HCT116 (cell line): ENCODE data around the gene HELT. TPM values are rescaled to one million over a fixed set of nuclear protein-coding genes. Genes with fewer than 3 reads are reported as not detected.

ENCODE experiments used
- ATAC-seq: fragments of 200-7000 bp; cut with Tn5 transposase; 2 replicates; pipeline ENCODE4 v1.9.1; 2020; ENCODE audit warnings: mild to moderate bottlenecking, moderate library complexity
- BruUV-seq: library from RNA; stranded (reverse); fragments of 400-500 nt; replicated peaks from 2 replicates; lab custom pipeline; 2021; lab: Mats Ljungman, UMichigan
- CTCF ChIA-PET: fragments of 300-600 bp; sonication (Branson Sonifier 250); formaldehyde crosslinking; loops from one replicate; lab custom pipeline; 2021; ENCODE audit warnings: antibody characterized with exemption; lab: Charles Lee
- POLR2A ChIA-PET: fragments of 300-600, 350-600 bp; sonication (Branson Sonifier 250); formaldehyde crosslinking; loops from one replicate; lab custom pipeline; 2021; ENCODE audit warnings: antibody characterized with exemption; lab: Charles Lee
- RAD21 ChIA-PET, 2 experiments: fragments of 300-600 bp; sonication (Branson Sonifier 250); formaldehyde crosslinking; loops; one replicate each; lab custom pipeline; 2023; ENCODE audit warnings: low total read pairs in 2 of 2; ENCODE audit not compliant: uncharacterized antibody in 2 of 2, unreplicated experiment in 2 of 2, low non-redundant PET in 1 of 2; lab: Charles Lee
- DNase-seq: peaks from one replicate; pipeline ENCODE4 v3.0.0-alpha.2; 2010; ENCODE audit warnings: low read depth, low spot score
- H2AFZ ChIP-seq: fragments of 200-600 bp; shearing (Covaris generic), sonication (generic); 2 replicates; pipeline ENCODE4 v1.6.1; 2017; ENCODE audit warnings: low read depth, mixed run types, mixed read lengths, antibody characterized with exemption, low read length; ENCODE audit not compliant: poor library complexity, severe bottlenecking
- H3K27ac ChIP-seq: 2 replicates; pipeline ENCODE4 v1.5.1; 2012; ENCODE audit warnings: low read depth, low read length
- H3K27me3 ChIP-seq: fragments of 200-600 bp; sonication (generic); 2 replicates; pipeline ENCODE4 v1.6.1; 2016; ENCODE audit warnings: mixed run types, low read length, mixed read lengths; ENCODE audit not compliant: insufficient read depth
- H3K36me3 ChIP-seq, 2 experiments: fragments of 200-500 bp in 1 of 2; fragments of 200-600 bp in 1 of 2; sonication (Bioruptor generic) in 1 of 2; sonication (generic) in 1 of 2; 2 replicates each; pipeline versions ENCODE4 v1.5.1 to v1.6.1; 2014 to 2016; ENCODE audit warnings: low read length in 2 of 2, inconsistent platforms in 1 of 2, mixed read lengths in 1 of 2, mixed run types in 1 of 2; ENCODE audit not compliant: insufficient read depth in 2 of 2, control insufficient read depth in 1 of 2
- H3K4me1 ChIP-seq, 2 experiments: fragments of 200-600 bp in 1 of 2; sonication (generic) in 1 of 2; 2 replicates each; pipeline versions ENCODE4 v1.5.1 to v1.6.1; 2012 to 2017; ENCODE audit warnings: low read length in 2 of 2, inconsistent platforms in 1 of 2, mild to moderate bottlenecking in 1 of 2, mixed read lengths in 1 of 2, mixed run types in 1 of 2, moderate library complexity in 1 of 2; ENCODE audit not compliant: insufficient read depth in 2 of 2, control insufficient read depth in 1 of 2
- H3K4me2 ChIP-seq: fragments of 200-600 bp; sonication (generic); 2 replicates; pipeline ENCODE4 v1.6.1; 2017; ENCODE audit warnings: mixed run types, low read length, mixed read lengths
- H3K4me3 ChIP-seq, 2 experiments: fragments of 200-600 bp in 1 of 2; sonication (generic) in 1 of 2; replicated peaks in 1 of 2; 2 replicates each; pipeline ENCODE4 v1.5.1; 2011 to 2016; ENCODE audit warnings: low read length in 2 of 2, control low read depth in 1 of 2, low read depth in 1 of 2, mild to moderate bottlenecking in 1 of 2, mixed read lengths in 1 of 2, mixed run types in 1 of 2
- H3K79me2 ChIP-seq: fragments of 200-600 bp; sonication (generic); 2 replicates; pipeline ENCODE4 v1.6.1; 2017; ENCODE audit warnings: mild to moderate bottlenecking, mixed run types, low read length, moderate library complexity, mixed read lengths; ENCODE audit not compliant: insufficient read depth
- H3K9ac ChIP-seq: fragments of 200-600 bp; sonication (generic); 2 replicates; pipeline ENCODE4 v1.6.1; 2016; ENCODE audit warnings: low read length, mixed read lengths
- H3K9me2 ChIP-seq: fragments of 200-600 bp; sonication (generic), shearing (Covaris generic); 2 replicates; pipeline ENCODE4 v1.6.1; 2017; ENCODE audit warnings: mixed run types, mild to moderate bottlenecking, moderate library complexity; ENCODE audit not compliant: insufficient read depth
- H3K9me3 ChIP-seq, 2 experiments: fragments of 200-500 bp in 1 of 2; fragments of 200-600 bp in 1 of 2; sonication (Bioruptor generic) in 1 of 2; sonication (generic) in 1 of 2; 2 replicates each; pipeline ENCODE4 v1.6.1; 2014 to 2017; ENCODE audit warnings: low read length in 2 of 2, mixed read lengths in 2 of 2, inconsistent platforms in 1 of 2, low read depth in 1 of 2, mild to moderate bottlenecking in 1 of 2, mixed run types in 1 of 2, moderate library complexity in 1 of 2; ENCODE audit not compliant: control insufficient read depth in 1 of 2, insufficient read depth in 1 of 2
- H4K20me1 ChIP-seq: fragments of 200-600 bp; sonication (generic), shearing (Covaris generic); 2 replicates; pipeline ENCODE4 v1.6.1; 2017; ENCODE audit warnings: mixed run types, mild to moderate bottlenecking, moderate library complexity; ENCODE audit not compliant: insufficient read depth
- ATF3 ChIP-seq: IDR thresholded peaks from 2 replicates; pipeline ENCODE4 v1.6.1; 2012
- CBX3 ChIP-seq: IDR thresholded peaks from 2 replicates; pipeline ENCODE4 v1.6.1; 2012; ENCODE audit warnings: low read depth
- ELF1 ChIP-seq: IDR thresholded peaks from 2 replicates; pipeline ENCODE4 v1.6.1; 2012; ENCODE audit warnings: low read depth, borderline replicate concordance
- EZH2 ChIP-seq: fragments of 200-600 bp; sonication (generic); IDR thresholded peaks from 2 replicates; pipeline ENCODE4 v1.6.1; 2017; ENCODE audit warnings: antibody characterized with exemption, mixed run types
- JUND ChIP-seq: IDR thresholded peaks from 2 replicates; pipeline ENCODE4 v1.6.1; 2012
- MAX ChIP-seq: IDR thresholded peaks from 2 replicates; pipeline ENCODE4 v1.6.1; 2012
- POLR2AphosphoS5 ChIP-seq: IDR thresholded peaks from 2 replicates; pipeline ENCODE4 v1.6.1; 2011; ENCODE audit warnings: mild to moderate bottlenecking, low read depth, low read length, moderate library complexity
- RAD21 ChIP-seq: IDR thresholded peaks from 2 replicates; pipeline ENCODE4 v1.6.1; 2012; ENCODE audit warnings: low read depth, mild to moderate bottlenecking
- SIN3A ChIP-seq: IDR thresholded peaks from 2 replicates; pipeline ENCODE4 v1.6.1; 2012; ENCODE audit warnings: low read depth
- SRF ChIP-seq: IDR thresholded peaks from 2 replicates; pipeline ENCODE4 v1.6.1; 2012; ENCODE audit warnings: low read depth
- ZNF274 ChIP-seq: fragments of 200-500 bp; sonication (Bioruptor generic); IDR thresholded peaks from 2 replicates; pipeline ENCODE4 v1.6.1; 2014; ENCODE audit warnings: mild to moderate bottlenecking, low read depth, low read length, inconsistent platforms
- intact Hi-C: fragments of 100-400 bp; cut with micrococcal nuclease; formaldehyde crosslinking; loops from 2 replicates; pipeline ENCODE4 v1.10.0; 2022
- total RNA-seq: library from RNA; stranded (reverse); gene quantifications from one replicate; pipeline ENCODE4 v1.2.1, GENCODE V29; 2021; ENCODE audit not compliant: unreplicated experiment
- TF ChIP-seq, protein P1 (sequence below), 3 experiments: fragments of 200-600 bp in 1 of 3; sonication (generic) in 1 of 3; IDR thresholded peaks in 2 of 3; conservative IDR thresholded peaks in 1 of 3; 2 replicates each; pipeline ENCODE4 v1.5.1; 2012 to 2017; ENCODE audit warnings: low read depth in 2 of 3, low read length in 2 of 3, antibody characterized with exemption in 1 of 3, borderline replicate concordance in 1 of 3, control low read depth in 1 of 3, mild to moderate bottlenecking in 1 of 3, mixed read lengths in 1 of 3, mixed run types in 1 of 3, moderate library complexity in 1 of 3; ENCODE audit not compliant: insufficient read depth in 1 of 3
- TF ChIP-seq, protein P2 (sequence below): IDR thresholded peaks from 2 replicates; pipeline ENCODE4 v1.6.1; 2012; ENCODE audit warnings: low read depth

Gene HELT
- total RNA-seq, 1 experiment from 2014 or later, result not detected

GRCh38 chr4:185016946-185017758, 1.1 kb upstream of the HELT start:
- POLR2A ChIA-PET, result no interaction called here
- Histone ChIP-seq H4K20me1 (no peaks in the 10 kb centered on the region), H3K4me1 (no peaks in the 10 kb centered on the region), H3K27me3 (no peaks in the 10 kb centered on the region), H3K9me2 (no peaks in the 10 kb centered on the region), H2AFZ (no peak overlapping the region), H3K4me2 (no peak overlapping the region), H3K36me3 (no peaks in the 10 kb centered on the region), H3K79me2 (no peaks in the 10 kb centered on the region), H3K9me3 (no peaks in the 10 kb centered on the region), H3K27ac (no peak overlapping the region), H3K9ac (no peak overlapping the region), H3K4me3 (no peak overlapping the region)
- CTCF ChIA-PET, result no interaction called here
- RAD21 ChIA-PET, result no interaction called here
- TF ChIP-seq ATF3, result no peak
- TF ChIP-seq SRF, result no peak
- TF ChIP-seq SIN3A, result no peak
- no peak for TF ChIP-seq EZH2
- no peak for TF ChIP-seq MAX
- no peak for TF ChIP-seq ZNF274
- no peak for TF ChIP-seq RAD21
- no TSS peak for BruUV-seq
- no peak for ATAC-seq
- no peak for DNase-seq
- intact Hi-C loops, result no loop called here

DNA sequence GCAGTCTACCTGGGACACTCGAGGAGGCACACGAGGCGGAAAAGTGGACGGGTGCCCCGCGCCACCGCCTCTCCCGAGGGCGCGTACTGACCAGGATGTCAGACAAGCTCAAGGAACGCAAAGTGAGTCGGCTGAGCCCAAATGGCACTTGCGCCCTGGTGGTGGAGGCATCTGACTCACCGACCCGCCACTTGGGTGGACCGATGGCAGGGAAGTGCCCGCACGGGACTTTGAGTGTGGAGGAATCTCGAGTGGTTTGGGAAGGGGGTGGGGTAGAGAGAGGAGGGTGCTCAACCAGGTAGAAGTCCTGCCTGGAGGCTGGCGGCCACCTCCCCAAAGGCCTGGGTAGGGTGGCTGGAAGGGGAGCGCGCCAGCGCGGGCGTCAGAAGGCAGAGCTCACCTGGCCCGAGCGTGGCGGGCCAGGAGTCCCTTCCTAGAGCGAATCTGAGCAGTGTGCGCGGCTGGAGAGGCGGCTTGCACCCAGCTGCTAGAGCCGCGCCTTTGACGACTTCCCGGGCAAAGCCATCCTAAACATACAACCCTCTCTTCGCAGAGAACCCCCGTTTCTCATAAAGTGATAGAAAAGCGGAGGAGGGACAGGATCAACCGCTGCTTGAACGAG, 655 bp downstream of the HELT start:
- Histone ChIP-seq H3K27me3 (no peaks in the 10 kb centered on the region), H3K9me3 (no peaks in the 10 kb centered on the region), H3K4me1 (no peaks in the 10 kb centered on the region), H2AFZ (no peak overlapping the region), H3K36me3 (no peaks in the 10 kb centered on the region)
- no TSS peak for BruUV-seq
- no peak for DNase-seq
- RAD21 ChIA-PET, result no interaction called here
- intact Hi-C loops, result no loop called here
- no peak for ATAC-seq
- no peak for TF ChIP-seq CBX3
- no peak for TF ChIP-seq POLR2AphosphoS5
- TF ChIP-seq JUND, result no peak
- TF ChIP-seq, protein P1, sequence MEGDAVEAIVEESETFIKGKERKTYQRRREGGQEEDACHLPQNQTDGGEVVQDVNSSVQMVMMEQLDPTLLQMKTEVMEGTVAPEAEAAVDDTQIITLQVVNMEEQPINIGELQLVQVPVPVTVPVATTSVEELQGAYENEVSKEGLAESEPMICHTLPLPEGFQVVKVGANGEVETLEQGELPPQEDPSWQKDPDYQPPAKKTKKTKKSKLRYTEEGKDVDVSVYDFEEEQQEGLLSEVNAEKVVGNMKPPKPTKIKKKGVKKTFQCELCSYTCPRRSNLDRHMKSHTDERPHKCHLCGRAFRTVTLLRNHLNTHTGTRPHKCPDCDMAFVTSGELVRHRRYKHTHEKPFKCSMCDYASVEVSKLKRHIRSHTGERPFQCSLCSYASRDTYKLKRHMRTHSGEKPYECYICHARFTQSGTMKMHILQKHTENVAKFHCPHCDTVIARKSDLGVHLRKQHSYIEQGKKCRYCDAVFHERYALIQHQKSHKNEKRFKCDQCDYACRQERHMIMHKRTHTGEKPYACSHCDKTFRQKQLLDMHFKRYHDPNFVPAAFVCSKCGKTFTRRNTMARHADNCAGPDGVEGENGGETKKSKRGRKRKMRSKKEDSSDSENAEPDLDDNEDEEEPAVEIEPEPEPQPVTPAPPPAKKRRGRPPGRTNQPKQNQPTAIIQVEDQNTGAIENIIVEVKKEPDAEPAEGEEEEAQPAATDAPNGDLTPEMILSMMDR (IDR thresholded peaks at IDR 0.05 in 2 of 3, conservative IDR thresholded peaks at IDR 0.05 in 1 of 3; ENCODE audit: borderline replicate concordance in 1 of 3, insufficient read depth in 1 of 3, low read depth in 2 of 3, low read length in 2 of 3), result no peak
- TF ChIP-seq MAX, result no peak
- TF ChIP-seq, protein P2, sequence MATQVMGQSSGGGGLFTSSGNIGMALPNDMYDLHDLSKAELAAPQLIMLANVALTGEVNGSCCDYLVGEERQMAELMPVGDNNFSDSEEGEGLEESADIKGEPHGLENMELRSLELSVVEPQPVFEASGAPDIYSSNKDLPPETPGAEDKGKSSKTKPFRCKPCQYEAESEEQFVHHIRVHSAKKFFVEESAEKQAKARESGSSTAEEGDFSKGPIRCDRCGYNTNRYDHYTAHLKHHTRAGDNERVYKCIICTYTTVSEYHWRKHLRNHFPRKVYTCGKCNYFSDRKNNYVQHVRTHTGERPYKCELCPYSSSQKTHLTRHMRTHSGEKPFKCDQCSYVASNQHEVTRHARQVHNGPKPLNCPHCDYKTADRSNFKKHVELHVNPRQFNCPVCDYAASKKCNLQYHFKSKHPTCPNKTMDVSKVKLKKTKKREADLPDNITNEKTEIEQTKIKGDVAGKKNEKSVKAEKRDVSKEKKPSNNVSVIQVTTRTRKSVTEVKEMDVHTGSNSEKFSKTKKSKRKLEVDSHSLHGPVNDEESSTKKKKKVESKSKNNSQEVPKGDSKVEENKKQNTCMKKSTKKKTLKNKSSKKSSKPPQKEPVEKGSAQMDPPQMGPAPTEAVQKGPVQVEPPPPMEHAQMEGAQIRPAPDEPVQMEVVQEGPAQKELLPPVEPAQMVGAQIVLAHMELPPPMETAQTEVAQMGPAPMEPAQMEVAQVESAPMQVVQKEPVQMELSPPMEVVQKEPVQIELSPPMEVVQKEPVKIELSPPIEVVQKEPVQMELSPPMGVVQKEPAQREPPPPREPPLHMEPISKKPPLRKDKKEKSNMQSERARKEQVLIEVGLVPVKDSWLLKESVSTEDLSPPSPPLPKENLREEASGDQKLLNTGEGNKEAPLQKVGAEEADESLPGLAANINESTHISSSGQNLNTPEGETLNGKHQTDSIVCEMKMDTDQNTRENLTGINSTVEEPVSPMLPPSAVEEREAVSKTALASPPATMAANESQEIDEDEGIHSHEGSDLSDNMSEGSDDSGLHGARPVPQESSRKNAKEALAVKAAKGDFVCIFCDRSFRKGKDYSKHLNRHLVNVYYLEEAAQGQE, result no peak
- no peak for TF ChIP-seq ELF1
- TF ChIP-seq, all 23 proteins: peak for 0
- POLR2A ChIA-PET, result no interaction called here
- Histone ChIP-seq H3K9me2 (no peaks in the 10 kb centered on the region), H3K4me2 (no peak overlapping the region), H3K27ac (no peak overlapping the region), H3K79me2 (no peaks in the 10 kb centered on the region), H4K20me1 (no peaks in the 10 kb centered on the region), H3K4me3 (no peak overlapping the region), H3K9ac (no peak overlapping the region)
- CTCF ChIA-PET, result no interaction called here
